A549 (cell line): ENCODE data around the gene MPP3. TPM values are rescaled to one million over a fixed set of nuclear protein-coding genes. Genes with fewer than 3 reads are reported as not detected.

Source experiments
- ATAC-seq, 2 experiments: fragments of 200-7000 bp in 1 of 2; fragments of >200 bp in 1 of 2; cut with Nextera tagmentation in 1 of 2; cut with Tn5 transposase in 1 of 2; 3 replicates each; pipeline versions ENCODE4 v1.8.0 to v1.9.1; 2018 to 2020; ENCODE audit warnings: mild to moderate bottlenecking in 1 of 2, moderate library complexity in 1 of 2
- CTCF ChIA-PET: fragments of 300-600 bp; sonication (Branson Sonifier 250); formaldehyde crosslinking; extraction: SDS; loops from one replicate; lab custom pipeline; 2021; ENCODE audit warnings: antibody characterized with exemption, inconsistent platforms; lab: Yijun Ruan, JAX
- POLR2A ChIA-PET: fragments of 350-600 bp; formaldehyde crosslinking; extraction: SDS; loops from one replicate; lab custom pipeline; 2021; ENCODE audit warnings: antibody characterized with exemption, inconsistent platforms; lab: Yijun Ruan, JAX
- DNase-seq, 2 experiments: peaks; one replicate each; pipeline versions ENCODE4 v3.0.0 to v3.0.0-alpha.2; 2011 to 2016; ENCODE audit warnings: low read depth in 1 of 2, low spot score in 1 of 2
- FAIRE-seq: peaks from 2 replicates; lab custom pipeline; 2011; peaks lifted over from hg19 to GRCh38; lab: Jason Lieb, UNC
- H3K27ac ChIP-seq, 2 experiments: fragments of >200 bp; sonication (Bioruptor Twin); formaldehyde crosslinking; 3 replicates each; pipeline ENCODE4 v1.5.1; 2016 to 2017
- H3K4me1 ChIP-seq: fragments of >200 bp; sonication (Bioruptor Twin); formaldehyde crosslinking; 3 replicates; pipeline ENCODE4 v1.6.1; 2016
- H3K4me2 ChIP-seq: fragments of >200 bp; sonication (Bioruptor Twin); formaldehyde crosslinking; 3 replicates; pipeline ENCODE4 v1.6.1; 2016
- H3K4me3 ChIP-seq: fragments of >200 bp; sonication (Bioruptor Twin); formaldehyde crosslinking; 3 replicates; pipeline ENCODE4 v1.5.1; 2016
- H3K9me3 ChIP-seq: fragments of >200 bp; sonication (Bioruptor Twin); formaldehyde crosslinking; 3 replicates; pipeline ENCODE4 v1.6.1; 2016
- BHLHE40 ChIP-seq: IDR thresholded peaks from 2 replicates; pipeline ENCODE4 v1.6.1; 2012; ENCODE audit warnings: low read depth, low read length, inconsistent platforms
- EHF ChIP-seq: fragments of 250-450 bp; sonication (Bioruptor Pico); IDR thresholded peaks from 2 replicates; pipeline ENCODE4 v1.5.0; 2020; ENCODE audit warnings: mild to moderate bottlenecking
- EHMT2 ChIP-seq: fragments of 200-600 bp; sonication (generic); IDR thresholded peaks from 2 replicates; pipeline ENCODE4 v1.6.1; 2016; ENCODE audit warnings: antibody characterized with exemption, low read depth, mild to moderate bottlenecking, moderate library complexity
- EP300 ChIP-seq, 2 experiments: fragments of >200 bp; sonication (Bioruptor Twin); formaldehyde crosslinking; IDR thresholded peaks; 2 replicates in 1 of 2; 3 replicates in 1 of 2; pipeline ENCODE4 v1.6.1; 2016 to 2017
- ESRRA ChIP-seq: fragments of 150-350 bp; IDR thresholded peaks from 2 replicates; pipeline ENCODE4 v1.6.1; 2014; ENCODE audit warnings: mild to moderate bottlenecking, low read length, borderline replicate concordance
- FOSL2 ChIP-seq, 2 experiments: fragments of 450-650 bp in 1 of 2; fragments of >200 bp in 1 of 2; sonication (Bioruptor Twin) in 1 of 2; formaldehyde crosslinking; IDR thresholded peaks; 2 replicates each; pipeline versions ENCODE4 v1.5.0 to v1.6.1; 2016 to 2020; ENCODE audit warnings: mild to moderate bottlenecking in 1 of 2, moderate library complexity in 1 of 2
- FOXS1 ChIP-seq: fragments of 250-450 bp; sonication (Bioruptor Pico); IDR thresholded peaks from 2 replicates; pipeline ENCODE4 v1.5.0; 2020; ENCODE audit warnings: mild to moderate bottlenecking, moderate library complexity
- HDAC2 ChIP-seq: fragments of 200-600 bp; sonication (generic); IDR thresholded peaks from 2 replicates; pipeline ENCODE4 v1.6.1; 2016
- HOXA7 ChIP-seq: fragments of 250-450 bp; sonication (Bioruptor Pico); IDR thresholded peaks from 2 replicates; pipeline ENCODE4 v1.5.0; 2020; ENCODE audit warnings: mild to moderate bottlenecking, moderate library complexity
- HOXB5 ChIP-seq: fragments of 250-450 bp; sonication (Bioruptor Pico); IDR thresholded peaks from 2 replicates; pipeline ENCODE4 v1.5.0; 2020; ENCODE audit warnings: mild to moderate bottlenecking, moderate library complexity
- MAFK ChIP-seq: fragments of 450-650 bp; IDR thresholded peaks from 2 replicates; pipeline ENCODE4 v1.6.1; 2014; ENCODE audit not compliant: partially characterized antibody
- NFE2L2 ChIP-seq: fragments of 150-350 bp; conservative IDR thresholded peaks from 2 replicates; pipeline ENCODE4 v1.6.1; 2014; ENCODE audit warnings: low read length
- PHF8 ChIP-seq: fragments of 200-600 bp; sonication (generic); IDR thresholded peaks from 2 replicates; pipeline ENCODE4 v1.6.1; 2016; ENCODE audit warnings: low read depth, mild to moderate bottlenecking, antibody characterized with exemption, moderate library complexity, borderline replicate concordance
- POLR2A ChIP-seq: IDR thresholded peaks from 2 replicates; pipeline ENCODE4 v1.6.1; 2012; ENCODE audit warnings: mild to moderate bottlenecking, low read length
- POLR2AphosphoS2 ChIP-seq: conservative IDR thresholded peaks from 2 replicates; pipeline ENCODE4 v1.6.1; 2012; ENCODE audit warnings: low read length, improper control_type of control experiment, inconsistent platforms
- RNF2 ChIP-seq: fragments of 200-600 bp; sonication (generic); IDR thresholded peaks from 2 replicates; pipeline ENCODE4 v1.6.1; 2016; ENCODE audit warnings: low read depth, mild to moderate bottlenecking, antibody characterized with exemption, moderate library complexity, borderline replicate concordance
- TP53 ChIP-seq: fragments of 250-450 bp; sonication (Bioruptor Pico); IDR thresholded peaks from 2 replicates; pipeline ENCODE4 v1.5.0; 2021; ENCODE audit warnings: mild to moderate bottlenecking, moderate library complexity
- ZC3H11A ChIP-seq: fragments of 450-650 bp; IDR thresholded peaks from 2 replicates; pipeline ENCODE4 v1.6.1; 2014; ENCODE audit warnings: antibody characterized with exemption, mild to moderate bottlenecking
- ZFP36 ChIP-seq: fragments of 450-650 bp; IDR thresholded peaks from 2 replicates; pipeline ENCODE4 v1.6.1; 2014; ENCODE audit warnings: borderline replicate concordance; ENCODE audit not compliant: partially characterized antibody
- WGBS: methylation state at CpG from one replicate; pipeline ENCODE4 v1.1.6; 2017; ENCODE audit errors: missing lambda C conversion rate; 5-methylcytosine and 5-hydroxymethylcytosine counted together
- polyA plus RNA-seq, 4 experiments: library from polyadenylated mRNA; depleted of rRNA in 3 of 4; stranded (reverse); fragments of >200 nt; fragmentation: RNase III in 1 of 4; extraction: RNeasy Plus Mini Kit Qiagen cat#74134 plus additional on column Dnase treatment in 1 of 4; gene quantifications; 2 replicates in 3 of 4; 3 replicates in 1 of 4; pipeline ENCODE4 v1.2.3, GENCODE V29; 2011 to 2017
- TF ChIP-seq, protein P1 (sequence below): fragments of >200 bp; sonication (Bioruptor Twin); formaldehyde crosslinking; IDR thresholded peaks from 3 replicates; pipeline ENCODE4 v1.6.1; 2016
- TF ChIP-seq, protein P2 (sequence below): fragments of >200 bp; sonication (Bioruptor Twin); formaldehyde crosslinking; IDR thresholded peaks from 3 replicates; pipeline ENCODE4 v1.5.1; 2016
- TF ChIP-seq, protein P3 (sequence below): IDR thresholded peaks from 2 replicates; pipeline ENCODE4 v1.6.1; 2012
- TF ChIP-seq, protein P4 (sequence below): IDR thresholded peaks from 2 replicates; pipeline ENCODE4 v1.6.1; 2012
- TF ChIP-seq, protein P5 (sequence below): fragments of >200 bp; sonication (Bioruptor Twin); formaldehyde crosslinking; IDR thresholded peaks from 2 replicates; pipeline ENCODE4 v1.6.1; 2016

Gene MPP3
- polyA plus RNA-seq, 2 of the 4 experiments (the other 2 are of a cell fraction) = 15.5 to 21.4 TPM

DNA sequence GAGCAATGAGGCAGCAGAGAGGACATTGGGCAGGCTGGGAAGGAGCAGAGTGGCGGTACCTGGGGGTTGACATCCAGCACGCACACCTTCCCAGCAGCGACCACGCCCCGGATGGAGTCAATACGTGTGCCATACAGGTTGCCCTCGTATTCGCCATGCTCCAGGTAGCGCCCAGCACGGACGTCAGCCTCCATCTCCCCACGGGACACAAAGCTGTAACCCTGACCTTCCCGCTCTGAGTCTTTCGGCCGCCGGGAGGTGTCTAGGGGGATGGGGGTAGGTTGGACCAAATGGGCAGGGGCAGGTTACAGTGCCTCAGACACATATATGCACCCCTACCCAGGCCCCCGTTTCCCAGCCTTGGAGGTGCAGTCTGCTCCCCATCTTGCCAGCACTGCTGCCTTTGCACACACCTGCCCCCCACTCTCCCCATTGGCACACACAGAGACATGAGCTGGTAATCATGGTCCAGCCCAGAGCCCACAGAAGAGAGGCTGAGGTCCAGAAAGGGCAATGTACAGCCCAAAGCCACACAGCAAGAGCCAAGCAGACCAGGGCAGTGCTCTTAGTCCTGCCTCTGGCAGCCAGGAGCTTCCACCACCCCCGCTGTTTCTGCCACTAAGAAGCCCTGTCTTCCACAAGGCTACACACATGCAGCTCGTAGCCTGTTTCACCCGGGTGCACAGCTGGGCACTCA, 46.9 kb upstream of the MPP3 start:
- ATAC-seq = peak; percentile 9 to 10; a peak in 3 of 6 replicates
- ChIA-PET CTCF (interaction anchor here (0.6 to 9.7 kb wide), 34 partner anchors 9 to 396 kb away, joined by 3 to 412 read pairs (median 5); partner anchors contain the start of genes CD300LG, DHX8, HDAC5 and MPP2), POLR2A (no interaction called here)
- H3K4me1 ChIP-seq = peaks cover 5% of the 10 kb centered on the region
- TF ChIP-seq NFE2L2 (no peak), ZFP36 (peak; percentile 50), FOSL2 (IDR thresholded peaks at IDR 0.05) (no peak), FOSL2 (CRISPR knock-in tag; IDR thresholded peaks at IDR 0.05) (no peak)
- TF ChIP-seq, protein P1, sequence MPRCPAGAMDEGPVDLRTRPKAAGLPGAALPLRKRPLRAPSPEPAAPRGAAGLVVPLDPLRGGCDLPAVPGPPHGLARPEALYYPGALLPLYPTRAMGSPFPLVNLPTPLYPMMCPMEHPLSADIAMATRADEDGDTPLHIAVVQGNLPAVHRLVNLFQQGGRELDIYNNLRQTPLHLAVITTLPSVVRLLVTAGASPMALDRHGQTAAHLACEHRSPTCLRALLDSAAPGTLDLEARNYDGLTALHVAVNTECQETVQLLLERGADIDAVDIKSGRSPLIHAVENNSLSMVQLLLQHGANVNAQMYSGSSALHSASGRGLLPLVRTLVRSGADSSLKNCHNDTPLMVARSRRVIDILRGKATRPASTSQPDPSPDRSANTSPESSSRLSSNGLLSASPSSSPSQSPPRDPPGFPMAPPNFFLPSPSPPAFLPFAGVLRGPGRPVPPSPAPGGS = no peak
- TF ChIP-seq, protein P2, sequence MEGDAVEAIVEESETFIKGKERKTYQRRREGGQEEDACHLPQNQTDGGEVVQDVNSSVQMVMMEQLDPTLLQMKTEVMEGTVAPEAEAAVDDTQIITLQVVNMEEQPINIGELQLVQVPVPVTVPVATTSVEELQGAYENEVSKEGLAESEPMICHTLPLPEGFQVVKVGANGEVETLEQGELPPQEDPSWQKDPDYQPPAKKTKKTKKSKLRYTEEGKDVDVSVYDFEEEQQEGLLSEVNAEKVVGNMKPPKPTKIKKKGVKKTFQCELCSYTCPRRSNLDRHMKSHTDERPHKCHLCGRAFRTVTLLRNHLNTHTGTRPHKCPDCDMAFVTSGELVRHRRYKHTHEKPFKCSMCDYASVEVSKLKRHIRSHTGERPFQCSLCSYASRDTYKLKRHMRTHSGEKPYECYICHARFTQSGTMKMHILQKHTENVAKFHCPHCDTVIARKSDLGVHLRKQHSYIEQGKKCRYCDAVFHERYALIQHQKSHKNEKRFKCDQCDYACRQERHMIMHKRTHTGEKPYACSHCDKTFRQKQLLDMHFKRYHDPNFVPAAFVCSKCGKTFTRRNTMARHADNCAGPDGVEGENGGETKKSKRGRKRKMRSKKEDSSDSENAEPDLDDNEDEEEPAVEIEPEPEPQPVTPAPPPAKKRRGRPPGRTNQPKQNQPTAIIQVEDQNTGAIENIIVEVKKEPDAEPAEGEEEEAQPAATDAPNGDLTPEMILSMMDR = no peak
- WGBS = 77% methylated on average over 20 of the region's 20 CpGs
- no peak for DNase-seq
- FAIRE-seq = no peak
- H3K4me3 ChIP-seq = no peak overlapping the region
- H3K27ac ChIP-seq = no peak overlapping the region
- H3K9me3 ChIP-seq = no peaks in the 10 kb centered on the region
- H3K4me2 ChIP-seq = no peak overlapping the region

DNA sequence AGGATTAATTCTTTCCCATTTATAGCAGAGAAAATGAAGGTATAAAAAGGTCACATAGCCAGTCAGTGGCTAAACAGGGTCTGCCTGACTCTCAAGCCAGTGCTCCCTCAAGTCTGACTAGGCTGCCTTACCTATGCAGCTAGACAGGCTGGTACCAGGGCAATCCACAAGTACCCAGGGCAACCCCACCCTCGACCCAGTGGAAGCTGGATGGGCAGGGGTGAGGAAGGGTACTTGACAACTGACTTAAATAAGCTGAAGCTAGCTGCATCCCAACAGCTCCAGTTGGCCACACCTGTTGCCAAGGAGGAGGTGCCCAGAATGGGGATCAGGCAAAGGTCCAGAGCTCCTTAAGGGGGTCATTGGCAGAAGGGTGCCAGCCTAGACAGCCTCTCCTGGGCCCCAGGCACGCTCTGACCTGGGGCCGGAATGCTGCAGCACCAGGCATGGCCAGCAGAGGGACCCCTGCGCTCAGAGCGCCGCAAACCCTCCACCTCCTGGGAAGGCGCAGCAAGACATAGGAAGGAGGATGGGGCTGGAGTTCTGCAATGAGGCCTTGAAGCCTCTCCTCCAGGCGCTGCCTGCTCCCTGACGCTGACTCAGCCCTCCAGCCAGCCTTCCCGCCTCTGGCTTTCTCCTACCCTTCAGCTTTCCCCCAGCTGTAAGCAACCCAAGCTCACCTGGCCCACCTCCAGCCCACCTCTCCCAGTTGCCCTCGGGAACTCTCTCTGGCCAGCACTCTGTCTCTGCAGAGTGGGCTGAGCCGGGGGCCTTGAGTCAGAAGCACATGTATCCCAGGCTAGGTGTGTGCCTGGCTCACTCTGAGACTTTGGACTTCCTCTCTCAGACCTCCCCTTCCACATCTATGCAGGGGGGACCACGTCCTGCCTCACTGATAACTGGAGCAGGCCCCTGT, 45.6 kb upstream of the MPP3 start:
- ChIA-PET CTCF (interaction anchor here (0.5 to 9.7 kb wide), 62 partner anchors 8 to 757 kb away, joined by 3 to 412 read pairs (median 5); partner anchors contain the start of genes CD300LG, CFAP97D1, MPP2 and NAGS), POLR2A (interaction anchor here (0.6 to 1.0 kb wide), 2 partner anchors 10 to 68 kb away, joined by 3 read pairs; no protein-coding TSS in a partner anchor)
- 18% methylated on average over 12 of the region's 13 CpGs for WGBS
- peak overlapping the region; percentile 33 to 54; a peak in 4 of 6 replicates for H3K27ac ChIP-seq
- H3K4me3 ChIP-seq = no peak overlapping the region
- no peaks in the 10 kb centered on the region for H3K9me3 ChIP-seq
- FAIRE-seq = peak; percentile 51
- peak overlapping the region; percentile 42; the same call in 2 of the 3 replicates for H3K4me2 ChIP-seq
- H3K4me1 ChIP-seq = peaks cover 5% of the 10 kb centered on the region
- peak; percentile 87 to 98 for DNase-seq
- peak; percentile 83 to 94 for ATAC-seq
- TF ChIP-seq, protein P3, sequence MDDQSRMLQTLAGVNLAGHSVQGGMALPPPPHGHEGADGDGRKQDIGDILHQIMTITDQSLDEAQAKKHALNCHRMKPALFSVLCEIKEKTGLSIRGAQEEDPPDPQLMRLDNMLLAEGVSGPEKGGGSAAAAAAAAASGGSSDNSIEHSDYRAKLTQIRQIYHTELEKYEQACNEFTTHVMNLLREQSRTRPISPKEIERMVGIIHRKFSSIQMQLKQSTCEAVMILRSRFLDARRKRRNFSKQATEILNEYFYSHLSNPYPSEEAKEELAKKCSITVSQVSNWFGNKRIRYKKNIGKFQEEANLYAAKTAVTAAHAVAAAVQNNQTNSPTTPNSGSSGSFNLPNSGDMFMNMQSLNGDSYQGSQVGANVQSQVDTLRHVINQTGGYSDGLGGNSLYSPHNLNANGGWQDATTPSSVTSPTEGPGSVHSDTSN = no peak
- no peak for TF ChIP-seq POLR2AphosphoS2
- TF ChIP-seq BHLHE40 = no peak
- no peak for TF ChIP-seq PHF8
- TF ChIP-seq RNF2 = no peak
- TF ChIP-seq HDAC2 = no peak
- TF ChIP-seq, protein P2 = peak; percentile 96
- TF ChIP-seq ESRRA = no peak
- TF ChIP-seq, protein P4, sequence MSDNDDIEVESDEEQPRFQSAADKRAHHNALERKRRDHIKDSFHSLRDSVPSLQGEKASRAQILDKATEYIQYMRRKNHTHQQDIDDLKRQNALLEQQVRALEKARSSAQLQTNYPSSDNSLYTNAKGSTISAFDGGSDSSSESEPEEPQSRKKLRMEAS = peak; percentile 69
- no peak for TF ChIP-seq FOXS1 (CRISPR knock-in tag)
- no peak for TF ChIP-seq EP300 (IDR thresholded peaks at IDR 0.05)
- TF ChIP-seq, protein P5, sequence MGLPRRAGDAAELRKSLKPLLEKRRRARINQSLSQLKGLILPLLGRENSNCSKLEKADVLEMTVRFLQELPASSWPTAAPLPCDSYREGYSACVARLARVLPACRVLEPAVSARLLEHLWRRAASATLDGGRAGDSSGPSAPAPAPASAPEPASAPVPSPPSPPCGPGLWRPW = no peak
- TF ChIP-seq HOXA7 (CRISPR knock-in tag) = no peak
- TF ChIP-seq POLR2A = no peak
- peak; percentile 85 for TF ChIP-seq MAFK
- TF ChIP-seq ZC3H11A = no peak
- no peak for TF ChIP-seq HOXB5
- TF ChIP-seq, protein P1 = no peak
- TF ChIP-seq EHMT2 = no peak
- no peak for TF ChIP-seq EHF (CRISPR knock-in tag)
- TF ChIP-seq TP53 (CRISPR knock-in tag) = no peak
